ENCODE data around the gene DNAJA4. TPM values are rescaled to one million over a fixed set of nuclear protein-coding genes. Genes with fewer than 3 reads are reported as not detected.

DNAJA4 gene
- total RNA-seq, result 85.9 TPM
- long read RNA-seq, transcript DNAJA4-202 (7 exons, 3,116 nt), result major isoform, 95 of 118 reads
- long read RNA-seq, partial matches to known transcripts, result 7 of 118 reads
- long read RNA-seq, other reads (novel, unspliced or antisense), result 12 of 118 reads

DNA sequence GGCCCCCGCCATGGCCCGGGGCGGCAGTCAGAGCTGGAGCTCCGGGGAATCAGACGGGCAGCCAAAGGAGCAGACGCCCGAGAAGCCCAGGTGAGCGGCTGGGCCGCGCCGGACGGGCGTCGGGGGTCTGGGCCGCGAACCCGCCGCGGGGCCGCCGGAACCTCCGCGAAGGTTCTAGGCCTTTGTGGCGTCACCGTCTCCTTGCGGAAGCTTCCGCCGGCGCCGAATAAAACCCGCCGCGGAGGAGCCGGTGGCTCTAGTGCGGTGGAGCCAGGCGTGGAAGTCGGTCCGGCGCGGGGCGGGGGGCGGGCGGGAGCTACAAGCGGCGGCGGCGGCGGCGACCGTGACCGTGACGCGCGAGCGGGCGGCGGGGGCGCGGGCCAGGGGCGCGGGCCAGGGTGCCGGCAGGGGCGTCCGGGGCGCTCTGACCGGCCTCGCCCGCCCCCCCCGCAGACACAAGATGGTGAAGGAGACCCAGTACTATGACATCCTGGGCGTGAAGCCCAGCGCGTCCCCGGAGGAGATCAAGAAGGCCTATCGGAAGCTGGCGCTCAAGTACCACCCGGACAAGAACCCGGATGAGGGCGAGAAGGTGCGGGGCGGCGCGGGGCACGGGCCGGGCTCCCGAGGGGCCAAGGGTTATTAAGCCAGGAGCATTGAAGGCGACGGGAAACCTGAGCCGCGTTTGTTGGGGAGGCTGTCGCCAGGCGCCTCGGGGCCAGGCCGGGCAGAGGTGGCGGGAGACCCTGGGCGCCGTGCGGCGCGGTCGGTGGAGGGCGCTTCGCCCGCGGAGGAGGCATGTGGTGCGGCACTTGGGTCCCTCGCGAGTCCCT is at the start of gene DNAJA4:
DNAJA4 (plus strand) TSS at position 259 of the 833 bp plus-strand sequence; CDS start at position 461, 202 bp downstream.
- intact Hi-C loops (cut with micrococcal nuclease), result no loop called here
- peak; percentile 53 for ATAC-seq

DNA sequence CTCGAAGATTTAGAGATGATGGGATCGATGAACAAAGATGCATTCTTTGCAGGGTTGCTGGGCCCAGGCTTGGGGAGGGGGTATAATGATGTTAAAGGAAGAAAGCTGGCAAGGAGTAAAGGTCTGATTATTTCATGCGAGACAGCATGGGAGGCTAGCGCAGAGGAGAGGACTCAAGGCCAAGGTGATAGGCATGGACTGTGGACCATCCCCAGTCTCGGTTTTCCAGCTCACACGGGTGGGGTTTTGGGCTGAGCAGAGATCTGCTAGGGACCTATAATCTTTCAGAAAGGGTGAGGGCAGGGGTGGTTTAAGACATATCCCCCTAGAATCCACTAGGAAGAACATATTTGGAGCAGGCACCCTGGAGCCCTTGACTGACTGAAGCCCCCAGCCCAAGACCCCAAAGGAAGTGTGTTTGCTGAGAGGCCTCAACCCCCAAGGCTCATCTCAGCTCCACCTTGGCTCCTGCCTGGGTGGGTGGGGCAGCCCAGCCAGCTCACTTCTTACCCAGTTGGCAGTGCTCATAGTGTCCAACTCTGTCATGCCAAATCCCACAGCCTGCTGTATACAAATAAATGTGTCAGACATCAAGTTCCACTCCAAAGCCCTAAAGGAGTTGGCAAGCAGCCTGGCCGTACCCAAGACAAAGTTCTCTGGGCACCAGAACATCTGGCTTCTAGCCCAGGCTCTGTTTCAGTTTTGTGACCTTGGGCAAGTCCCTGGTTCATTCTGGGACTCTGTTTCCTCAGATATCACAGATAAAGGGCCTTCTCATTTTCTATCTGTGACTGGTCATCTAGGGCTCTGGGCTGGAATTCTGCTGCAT is 47.9 kb upstream of the DNAJA4 start:
- intact Hi-C loops (cut with micrococcal nuclease), result no loop called here
- DNase-seq (peak; percentile 86), ATAC-seq (peak; percentile 91)

More for the DNA sequence above, at the start of gene DNAJA4:
- DNase-seq, result peak; percentile 80

DNA sequence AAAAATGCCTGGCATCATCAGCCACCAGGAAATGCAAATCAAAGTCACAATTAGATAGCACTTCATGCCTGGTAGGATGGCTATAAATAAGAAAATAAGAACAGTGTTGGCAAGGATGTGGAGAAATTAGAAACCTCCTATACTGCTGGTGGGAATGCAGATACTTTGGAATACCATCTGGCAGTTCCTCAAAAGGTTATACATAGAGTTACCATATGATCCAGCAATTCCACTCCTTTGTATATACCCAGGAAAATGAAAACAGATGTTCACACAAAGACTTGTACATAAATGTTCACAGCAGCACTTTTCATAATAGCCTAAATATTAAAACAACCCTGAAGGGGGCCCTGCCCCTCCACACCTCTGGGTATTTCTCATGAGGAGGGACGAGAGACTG is 43.6 kb upstream of the DNAJA4 start:
- ATAC-seq, result no peak
- intact Hi-C loops (cut with micrococcal nuclease), result no loop called here
- no peak for DNase-seq

DNA sequence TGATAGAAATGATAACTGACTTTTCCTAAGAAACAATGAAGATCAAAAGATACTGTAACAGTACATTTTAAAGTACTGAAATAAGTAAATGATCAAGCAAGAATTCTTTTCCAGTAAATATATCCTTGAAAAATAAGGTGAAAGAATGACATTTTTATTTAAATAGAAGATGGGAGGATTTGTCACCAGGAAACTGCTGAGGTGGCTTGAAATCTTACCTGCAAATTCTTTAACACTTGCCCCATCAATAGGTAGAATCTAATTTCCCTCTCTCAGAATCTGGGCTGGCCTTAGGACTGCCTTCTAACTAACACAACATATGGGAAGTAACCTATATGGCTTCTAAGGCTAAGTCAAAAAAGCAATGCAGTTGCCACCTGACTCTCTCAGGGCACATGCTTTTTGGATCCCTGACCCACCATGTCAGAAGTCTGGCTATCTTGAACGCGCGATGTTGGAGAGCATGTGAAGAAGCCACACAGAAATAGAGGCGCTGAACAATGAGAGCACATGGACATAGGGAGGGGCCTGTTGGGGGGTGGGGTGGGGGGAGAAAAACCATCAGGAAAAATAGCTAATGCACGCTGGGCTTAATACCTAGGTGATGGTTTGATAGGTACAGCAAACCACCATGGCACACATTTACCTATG is 41.5 kb upstream of the DNAJA4 start:
- intact Hi-C loops (cut with micrococcal nuclease), result no loop called here
- ATAC-seq (peak; percentile 73), DNase-seq (no peak)

DNA sequence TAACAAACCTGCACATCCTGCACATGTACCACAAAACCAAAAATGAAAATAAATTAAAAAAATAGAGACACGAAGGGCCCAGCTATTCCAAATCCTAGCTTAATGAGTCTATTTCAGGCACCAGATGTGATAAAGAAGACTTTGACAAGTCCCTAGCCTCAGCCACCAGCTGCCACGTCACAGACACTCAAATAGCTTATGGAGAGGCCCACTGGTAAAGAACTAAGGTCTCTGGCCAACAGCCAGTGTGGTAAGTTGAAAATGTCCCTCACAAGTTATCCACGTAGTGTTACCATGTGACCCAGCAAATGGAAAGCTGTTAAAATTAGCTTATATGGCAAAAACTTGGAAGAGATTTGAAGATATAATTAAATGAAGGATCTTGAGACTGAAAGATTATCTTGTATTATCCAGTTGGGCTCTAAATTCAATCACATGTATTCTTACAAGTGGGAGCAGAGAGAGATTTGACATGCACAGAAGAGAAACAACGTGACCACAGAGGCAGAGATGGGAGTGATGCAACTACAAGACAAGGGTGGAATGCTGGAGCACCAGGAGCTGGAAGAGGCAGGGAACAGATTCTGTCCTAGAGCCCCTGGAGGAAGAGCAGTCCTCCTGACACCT is 40.9 kb upstream of the DNAJA4 start:
- DNase-seq (peak; percentile 69), ATAC-seq (peak; percentile 88)
- intact Hi-C loops (cut with micrococcal nuclease), result no loop called here

DNA sequence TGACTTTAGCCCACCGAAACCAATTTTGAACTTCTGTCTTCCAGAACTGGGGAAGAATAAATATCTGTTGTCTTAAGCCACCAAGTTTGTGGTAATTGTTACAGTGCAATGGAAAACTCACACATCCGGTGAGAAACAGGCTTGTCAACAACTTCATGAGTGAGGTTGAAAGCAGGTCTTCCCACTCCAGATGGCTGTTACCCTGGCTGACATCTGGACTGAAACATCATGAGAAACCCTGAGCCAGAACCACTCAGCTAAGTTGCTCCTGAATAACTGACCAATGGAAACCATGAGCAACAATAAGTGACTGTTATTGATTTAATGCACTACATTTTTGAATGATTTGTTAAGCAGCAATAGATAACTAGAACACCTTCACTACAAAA is 40.3 kb upstream of the DNAJA4 start:
- intact Hi-C loops (cut with micrococcal nuclease), result no loop called here
- ATAC-seq, result peak; percentile 68
- DNase-seq, result no peak

DNA sequence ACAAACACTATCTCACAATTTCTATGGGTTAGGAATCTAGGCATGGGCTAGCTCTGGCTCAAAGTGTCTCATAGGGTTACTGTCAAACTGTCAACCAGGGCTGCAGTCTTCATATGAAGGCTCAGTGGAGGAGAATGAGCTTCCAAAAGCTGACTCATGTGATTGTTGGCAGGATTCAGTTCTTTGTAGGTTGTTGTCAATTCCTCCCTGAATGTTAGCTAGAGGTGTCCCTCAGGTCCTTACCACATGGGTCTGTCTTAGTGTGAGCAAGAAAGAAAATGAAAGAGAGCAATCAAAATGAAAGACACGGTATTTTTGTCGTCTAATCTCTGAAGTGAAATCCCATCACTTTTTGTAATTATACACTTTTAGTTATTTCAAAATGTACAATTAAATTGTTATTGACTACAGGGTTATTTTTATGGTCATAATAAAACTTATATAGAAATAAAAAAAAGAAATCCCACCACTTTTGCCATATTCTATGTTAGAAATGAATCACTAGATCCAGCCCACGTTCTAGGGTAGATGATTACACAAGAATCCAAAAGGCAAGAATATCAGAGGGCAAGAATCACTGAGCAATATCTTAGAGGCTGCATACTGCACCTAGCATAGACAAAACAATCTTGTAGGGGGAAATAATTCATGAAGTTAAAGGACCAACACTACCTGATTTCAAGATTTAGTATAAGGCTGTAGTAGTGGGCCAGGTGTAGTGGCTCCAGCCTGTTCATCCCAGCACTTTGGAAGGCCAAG is 38.4 kb upstream of the DNAJA4 start:
- no peak for ATAC-seq
- intact Hi-C loops (cut with micrococcal nuclease), result no loop called here

DNA sequence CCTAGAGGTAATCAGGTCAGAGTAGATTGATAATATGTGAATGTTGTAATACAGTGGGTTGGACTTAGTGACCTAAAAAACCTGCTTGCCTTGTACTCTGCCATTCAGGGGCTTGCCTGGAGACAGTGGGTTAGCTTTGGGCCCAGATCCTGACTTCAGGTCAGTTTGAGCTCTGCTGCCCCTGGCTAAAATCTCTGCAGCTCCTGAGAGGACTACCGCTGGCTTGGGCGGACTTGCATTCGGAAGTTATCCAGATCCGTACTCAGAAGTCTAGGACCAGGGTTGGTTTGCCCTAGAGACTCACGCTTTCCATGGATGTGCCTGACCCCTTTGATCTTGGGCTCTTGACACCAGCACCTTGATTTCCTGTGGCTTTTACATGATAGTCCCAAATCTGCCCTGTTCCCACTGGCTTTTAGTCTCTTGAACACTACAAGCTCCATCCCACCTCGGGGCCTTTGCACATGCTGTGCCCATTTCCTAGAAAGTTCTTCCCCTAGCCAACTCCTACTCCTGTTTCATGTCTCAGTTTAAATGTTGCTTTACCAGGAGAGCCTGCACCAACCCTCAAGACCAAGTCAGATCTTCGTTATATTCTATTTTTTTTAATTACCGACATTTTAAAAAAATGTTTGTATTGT is 35.9 kb upstream of the DNAJA4 start:
- intact Hi-C loops (cut with micrococcal nuclease), result no loop called here
- DNase-seq (no peak), ATAC-seq (no peak)

More for the DNA sequence above, 38.4 kb upstream of the DNAJA4 start:
- no peak for DNase-seq

DNA sequence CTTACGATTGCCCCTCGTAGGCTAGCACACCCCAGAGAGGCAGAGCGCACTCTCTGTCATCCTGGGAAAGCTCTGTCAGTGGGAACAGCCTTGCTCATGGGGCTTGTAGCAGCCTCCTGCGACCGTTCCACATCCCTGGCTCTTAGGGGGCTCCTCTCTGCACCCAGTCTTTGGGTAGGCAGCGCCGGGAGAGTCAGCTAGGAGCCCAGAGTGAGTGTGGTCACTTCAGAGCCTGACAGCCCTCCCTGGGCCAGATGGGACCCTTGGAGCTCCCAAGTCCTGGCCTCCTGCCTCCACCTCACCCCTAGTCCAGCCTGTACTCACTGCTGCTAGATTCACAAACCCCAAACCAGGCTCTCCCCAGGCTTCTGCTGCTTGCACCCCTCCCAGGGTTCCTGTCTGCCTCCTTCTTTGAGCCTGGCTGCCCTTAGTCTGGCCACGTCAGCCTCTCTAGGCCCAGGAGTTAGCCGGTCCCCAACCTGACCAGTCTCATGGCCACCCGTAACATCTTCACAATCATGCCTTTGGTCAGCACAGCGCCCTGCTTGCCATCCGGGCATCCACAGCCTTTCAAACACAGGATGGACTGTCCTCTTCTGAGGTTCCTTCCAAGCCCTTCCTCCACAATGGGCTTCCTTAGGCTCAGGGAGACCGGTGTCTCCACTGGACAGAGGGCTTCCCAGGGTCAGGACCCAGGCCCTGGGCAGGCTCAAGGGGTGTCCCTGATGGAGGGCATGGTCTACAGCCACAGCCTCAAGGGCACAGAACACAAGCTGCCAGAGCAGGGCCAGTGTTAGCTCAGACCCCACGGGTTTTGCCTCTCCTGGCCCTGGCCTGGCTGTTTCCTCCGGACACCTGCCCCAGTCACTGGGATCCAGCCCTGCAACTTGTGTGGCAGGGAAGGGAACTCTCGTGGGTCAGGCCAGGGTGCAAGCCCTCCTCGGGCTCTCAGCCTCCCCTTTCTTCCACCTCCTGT is 34.6 kb upstream of the DNAJA4 start:
- ATAC-seq, result no peak
- intact Hi-C loops (cut with micrococcal nuclease), result no loop called here

DNA sequence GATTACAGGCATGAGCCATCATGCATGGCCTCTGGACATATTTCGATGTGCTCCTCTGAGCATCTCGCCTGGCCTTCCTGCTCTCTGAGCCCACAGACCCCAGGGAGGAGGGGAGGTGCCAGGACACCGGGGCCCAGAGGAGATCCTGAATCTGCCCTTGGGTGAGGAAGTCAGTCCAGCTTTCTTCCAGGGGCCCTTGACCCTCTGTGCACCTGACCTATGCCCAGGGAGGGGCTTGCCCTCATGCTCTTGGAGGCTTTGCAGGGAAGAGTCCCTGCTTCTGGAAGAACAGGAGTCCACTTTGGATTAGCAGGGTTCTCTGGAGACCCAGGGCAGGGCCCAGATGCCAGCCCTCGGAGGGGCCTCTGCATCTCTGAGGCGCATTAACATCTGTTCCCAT is 31.4 kb upstream of the DNAJA4 start:
- intact Hi-C loops (cut with micrococcal nuclease), result no loop called here
- DNase-seq, result no peak
- ATAC-seq, result no peak

More for the DNA sequence above, 34.6 kb upstream of the DNAJA4 start:
- DNase-seq, result no peak

DNA sequence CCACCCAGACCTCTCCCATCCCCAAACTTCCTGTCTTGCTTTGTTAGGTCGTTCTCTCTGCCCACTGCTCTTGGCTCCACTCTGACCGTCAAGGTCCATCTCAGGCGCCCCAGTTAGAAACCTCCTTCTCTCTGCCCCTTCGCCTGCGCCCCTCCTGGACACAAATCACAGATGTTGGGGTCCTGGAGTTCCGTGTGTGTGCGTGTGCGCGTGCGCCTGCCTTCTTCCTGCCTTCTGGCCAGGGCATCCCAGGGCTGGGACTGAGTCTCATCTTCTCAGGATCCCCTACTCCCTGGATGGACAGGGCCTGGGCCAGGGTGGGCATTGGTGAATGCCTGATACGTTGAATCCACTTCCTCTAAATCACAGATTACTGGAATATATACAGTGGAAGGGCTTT is 30.9 kb upstream of the DNAJA4 start:
- ATAC-seq (no peak), DNase-seq (no peak)
- intact Hi-C loops (cut with micrococcal nuclease), result no loop called here

DNA sequence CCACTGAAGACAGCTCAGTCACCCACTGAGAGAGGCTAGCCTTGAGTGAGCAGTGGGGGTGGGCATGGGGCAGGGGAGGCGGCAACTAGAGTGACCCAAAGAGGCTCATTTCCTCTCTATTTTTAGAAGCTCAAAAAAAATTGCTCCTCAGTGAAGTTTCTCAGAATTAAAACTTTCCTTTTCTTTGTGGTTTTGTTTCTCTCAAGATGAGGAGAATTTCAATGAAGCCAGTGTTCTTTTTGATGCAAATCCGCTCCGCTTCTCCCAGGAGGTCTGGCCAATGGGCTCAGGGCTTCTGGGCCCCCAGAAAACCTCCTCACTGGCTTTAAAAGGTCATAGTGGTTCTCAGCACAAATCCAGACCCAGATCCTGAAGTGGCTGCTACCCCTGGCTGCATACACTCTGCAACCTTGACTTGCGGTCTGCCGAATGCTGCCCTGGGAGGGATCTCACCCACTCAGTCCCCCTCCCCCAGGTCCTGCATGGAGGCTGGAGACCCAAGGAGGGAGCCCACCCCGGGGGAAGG is 29.8 kb upstream of the DNAJA4 start, which contains the start of gene ACSBG1:
ACSBG1 (minus strand) TSS at position 51 of the 526 bp plus-strand sequence. CDS start 64 bp downstream, outside the sequence.
- DNase-seq (no peak), ATAC-seq (no peak)
- intact Hi-C loops (cut with micrococcal nuclease), result no loop called here

DNA sequence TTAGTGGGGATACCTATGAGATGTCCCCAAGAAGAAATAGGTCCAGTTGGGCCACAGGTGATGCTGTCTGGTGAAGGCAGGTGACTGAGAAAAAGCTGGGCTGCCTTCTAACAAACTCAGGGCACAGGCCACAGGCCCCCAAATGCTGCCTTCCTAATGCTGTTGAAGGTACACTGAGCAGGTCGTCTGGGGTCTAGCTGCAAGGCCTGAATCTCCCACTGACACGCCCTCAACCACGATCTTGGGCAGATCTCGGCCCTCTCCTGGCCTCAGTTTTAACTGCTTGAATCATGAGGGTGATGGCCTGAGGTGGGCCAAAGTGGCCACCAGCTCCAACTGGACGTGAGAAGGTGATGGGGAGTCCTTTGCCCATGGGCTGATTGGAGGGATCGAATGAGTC is 27.9 kb upstream of the DNAJA4 start:
- no peak for ATAC-seq
- intact Hi-C loops (cut with micrococcal nuclease), result no loop called here
- no peak for DNase-seq

DNA sequence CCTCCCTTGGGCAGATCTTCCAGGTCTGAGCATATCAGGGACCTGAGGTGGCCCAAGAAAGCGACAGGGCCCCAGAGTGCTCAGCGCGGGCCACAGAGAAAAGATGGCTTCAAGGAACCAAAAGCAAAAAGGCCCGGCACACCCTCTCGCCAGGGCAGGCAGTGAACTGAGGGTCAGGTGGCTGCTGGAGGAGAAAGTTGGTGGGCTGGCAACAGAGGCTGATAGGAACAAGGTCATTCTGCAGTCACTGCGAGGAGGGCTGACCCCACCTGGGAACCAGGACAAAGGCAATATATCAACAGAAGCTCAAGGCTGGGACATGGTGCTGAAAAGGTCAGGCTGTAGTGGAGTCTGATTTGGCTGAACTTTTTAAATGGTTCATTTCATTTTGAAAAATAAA is 27.2 kb upstream of the DNAJA4 start:
- ATAC-seq (no peak), DNase-seq (no peak)
- intact Hi-C loops (cut with micrococcal nuclease), result no loop called here

DNA sequence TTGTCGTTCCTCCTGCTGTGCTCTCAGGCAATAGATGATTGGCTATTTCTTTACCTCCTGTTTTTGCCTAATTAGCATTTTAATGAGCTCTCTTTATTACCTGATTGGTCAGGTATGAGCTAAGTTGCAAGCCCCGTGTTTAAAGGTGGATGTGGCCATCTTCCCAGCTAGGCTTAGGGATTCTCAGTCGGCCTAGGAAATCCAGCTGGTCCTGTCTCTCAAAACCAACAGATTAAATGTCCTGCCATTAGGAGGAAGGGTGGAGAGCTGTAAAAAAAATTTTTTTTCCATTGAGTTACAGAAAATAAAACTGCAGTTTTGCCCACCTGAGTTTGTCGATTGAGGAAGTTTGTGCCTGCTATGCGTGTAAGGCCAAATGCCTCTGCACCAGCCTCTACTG is 24.6 kb upstream of the DNAJA4 start:
- intact Hi-C loops (cut with micrococcal nuclease), result loop anchor here (5.0 kb wide), 2 partner anchors 63 to 128 kb away; no protein-coding TSS in a partner anchor
- ATAC-seq (no peak), DNase-seq (no peak)

DNA sequence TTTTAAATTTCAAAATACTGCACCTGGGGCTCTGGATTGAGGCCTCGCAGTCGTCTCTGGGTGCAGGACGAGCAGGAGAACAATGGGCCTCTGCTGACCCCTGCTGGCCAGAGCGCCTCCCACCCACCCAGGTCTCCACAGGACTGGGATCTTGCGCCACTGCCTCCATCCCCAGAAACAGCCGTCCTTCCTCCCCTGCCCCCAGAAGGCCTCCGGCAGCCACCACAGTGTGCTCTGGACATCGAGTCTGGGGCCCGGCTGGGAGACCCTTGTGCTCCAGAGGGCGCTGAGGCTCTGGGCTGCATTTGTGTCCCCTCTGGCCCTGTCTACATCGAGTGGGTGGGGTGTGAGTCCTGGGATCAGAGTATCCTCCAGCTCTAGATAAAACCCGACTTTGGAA is 23.3 kb upstream of the DNAJA4 start:
- DNase-seq (peak; percentile 92), ATAC-seq (peak; percentile 95)
- intact Hi-C loops (cut with micrococcal nuclease), result loop anchor here (5.0 kb wide), 2 partner anchors 64 to 129 kb away; no protein-coding TSS in a partner anchor
